ENCODE measurements around the gene RNF114.
"Not testable (repeated sequence)": the region's sequence is repeated elsewhere in the genome, so short reads cannot be mapped to it uniquely, and the experiment has no call there.

RNF114 gene

GRCh38 chr20:49928411-49929141 is 7.6 kb upstream of the RNF114 start:
- peak; percentile 92 for DNase-seq

- no peak for DNase-seq
Measured at GRCh38 chr20:49929142-49929494, 7.1 kb upstream of the RNF114 start.

- DNase-seq = no peak
Measured at GRCh38 chr20:49935746-49936152, 448 bp upstream of the RNF114 start.

- peak; percentile 54 for DNase-seq
Measured at GRCh38 chr20:49937027-49937929, 1.1 kb downstream of the RNF114 start.

- peak; percentile 49 for DNase-seq
Measured at GRCh38 chr20:49938173-49939163, 2.3 kb downstream of the RNF114 start.

- DNase-seq = no peak
Measured at GRCh38 chr20:49941456-49941855, 5.3 kb downstream of the RNF114 start.

- no peak for DNase-seq
Measured at GRCh38 chr20:49942303-49942702, 6.1 kb downstream of the RNF114 start.

- no peak for DNase-seq
Measured at GRCh38 chr20:49942942-49943341, 6.7 kb downstream of the RNF114 start.

GRCh38 chr20:49945306-49945700 is 9.1 kb downstream of the RNF114 start:
- DNase-seq = no peak

GRCh38 chr20:49945701-49946477 is 9.7 kb downstream of the RNF114 start:
- DNase-seq = no peak

- DNase-seq = no peak
Measured at GRCh38 chr20:49948178-49948577, 12.0 kb downstream of the RNF114 start.

GRCh38 chr20:49948809-49949507 is 12.8 kb downstream of the RNF114 start:
- no peak for DNase-seq

- no peak for DNase-seq
Measured at GRCh38 chr20:49951151-49951550, 15.0 kb downstream of the RNF114 start.

- DNase-seq = no peak
Measured at GRCh38 chr20:49955167-49955566, 19.0 kb downstream of the RNF114 start.

- DNase-seq = not testable (repeated sequence)
Measured at GRCh38 chr20:49955830-49956396, 19.7 kb downstream of the RNF114 start.

GRCh38 chr20:49956689-49957088 is 20.5 kb downstream of the RNF114 start:
- no peak for DNase-seq

- DNase-seq = not testable (repeated sequence)
Measured at GRCh38 chr20:49957089-49957938, 21.1 kb downstream of the RNF114 start.

GRCh38 chr20:49961413-49961812 is 25.2 kb downstream of the RNF114 start:
- no peak for DNase-seq

GRCh38 chr20:49964964-49965780 is 29.0 kb downstream of the RNF114 start:
- DNase-seq = no peak

All from activated effector memory CD4-positive, alpha-beta T cell treated with anti-CD3 and anti-CD28 coated beads, Interleukin-2, amount 50 U/mL, for 16 hours (primary cell).